Fibroblast of lung (primary cell): ENCODE measurements around the gene PIP4K2A. TPM values are rescaled to one million over a fixed set of nuclear protein-coding genes. Genes with fewer than 3 reads are reported as not detected.

Source experiments
- DNase-seq, 2 donors: peaks; one replicate each; pipeline versions ENCODE4 v3.0.0 to v3.0.0-alpha.2; 2010; ENCODE audit warnings: low read depth in 2 of 2
- H2AFZ ChIP-seq: 2 replicates; pipeline ENCODE4 v1.5.1; 2012; ENCODE audit warnings: low read length, control low read depth, inconsistent platforms
- H3K27ac ChIP-seq: 2 replicates; pipeline ENCODE4 v1.5.1; 2011; ENCODE audit warnings: low read length, control low read depth; ENCODE audit not compliant: insufficient read depth
- H3K27me3 ChIP-seq: 2 replicates; pipeline ENCODE4 v1.5.1; 2011; ENCODE audit warnings: mild to moderate bottlenecking, low read length; ENCODE audit not compliant: control insufficient read depth, insufficient read depth
- H3K36me3 ChIP-seq: 2 replicates; pipeline ENCODE4 v1.5.1; 2011; ENCODE audit warnings: low read length; ENCODE audit not compliant: control insufficient read depth, insufficient read depth
- H3K4me1 ChIP-seq: 2 replicates; pipeline ENCODE4 v1.5.1; 2011; ENCODE audit warnings: low read length; ENCODE audit not compliant: control insufficient read depth, insufficient read depth; ENCODE audit errors: extremely low read depth
- H3K4me2 ChIP-seq: 2 replicates; pipeline ENCODE4 v1.5.1; 2011; ENCODE audit warnings: low read length, control low read depth; ENCODE audit not compliant: insufficient read depth; ENCODE audit errors: extremely low read depth
- H3K4me3 ChIP-seq, 4 experiments: fragments of 200-600 bp in 1 of 4; sonication (generic) in 1 of 4; replicated peaks in 1 of 4; 2 replicates each; pipeline ENCODE4 v1.5.1; 2011 to 2016; ENCODE audit warnings: low read length in 4 of 4, low read depth in 3 of 4, mild to moderate bottlenecking in 3 of 4, control low read depth in 2 of 4, inconsistent platforms in 1 of 4, mixed read lengths in 1 of 4; ENCODE audit not compliant: insufficient read depth in 1 of 4; ENCODE audit errors: control extremely low read depth in 1 of 4
- H3K79me2 ChIP-seq: 2 replicates; pipeline ENCODE4 v1.5.1; 2012; ENCODE audit warnings: mild to moderate bottlenecking, low read length, inconsistent platforms; ENCODE audit not compliant: control insufficient read depth, insufficient read depth
- H3K9ac ChIP-seq: 2 replicates; pipeline ENCODE4 v1.5.1; 2011; ENCODE audit warnings: mild to moderate bottlenecking, low read length, control low read depth; ENCODE audit not compliant: insufficient read depth
- H3K9me3 ChIP-seq: 2 replicates; pipeline ENCODE4 v1.5.1; 2012; ENCODE audit warnings: low read depth, low read length; ENCODE audit not compliant: control insufficient read depth, insufficient read depth
- H4K20me1 ChIP-seq: 2 replicates; pipeline ENCODE4 v1.5.1; 2011; ENCODE audit warnings: low read length; ENCODE audit not compliant: control insufficient read depth, insufficient read depth; ENCODE audit errors: extremely low read depth
- CTCF ChIP-seq, 2 donors: IDR thresholded peaks in 1 of 2; conservative IDR thresholded peaks in 1 of 2; 1 replicate in 1 of 2; 2 replicates in 1 of 2; pipeline ENCODE4 v1.5.1; 2011 to 2012; ENCODE audit warnings: low read length in 2 of 2, control low read depth in 1 of 2, inconsistent platforms in 1 of 2, low read depth in 1 of 2, mild to moderate bottlenecking in 1 of 2
- EZH2 ChIP-seq: IDR thresholded peaks from 2 replicates; pipeline ENCODE4 v1.5.1; 2012; ENCODE audit warnings: low read length, control low read depth, mild to moderate bottlenecking; ENCODE audit errors: missing control alignments
- polyA plus RNA-seq, 2 donors: library from polyadenylated mRNA; depleted of rRNA in 1 of 2; stranded (reverse) in 1 of 2; unstranded in 1 of 2; fragments of >200 nt; gene quantifications; 2 replicates each; pipeline ENCODE4 v1.2.1, GENCODE V29; 2011 to 2012; ENCODE audit warnings: missing spikeins in 1 of 2
- total RNA-seq: library from RNA; depleted of rRNA; stranded (reverse); fragments of >200 nt; gene quantifications from 2 replicates; pipeline ENCODE4 v1.2.1, GENCODE V29; 2014

The PIP4K2A gene
- total and polyA plus RNA-seq, 2 donors (not counting 1 experiment from before 2014, with no cell fraction given): 28.5 to 40.0 TPM

- H3K27ac ChIP-seq: no peak overlapping the region
- H3K4me1 ChIP-seq: no peaks in the 10 kb centered on the region
- no peaks in the 10 kb centered on the region for H4K20me1 ChIP-seq
- peak in 1 of 2 donors; percentile 50 for DNase-seq
- H2AFZ ChIP-seq: no peak overlapping the region
- H3K9ac ChIP-seq: no peak overlapping the region
- H3K79me2 ChIP-seq: no peaks in the 10 kb centered on the region
- no peaks in the 10 kb centered on the region for H3K36me3 ChIP-seq
- H3K9me3 ChIP-seq: no peaks in the 10 kb centered on the region
- no peak overlapping the region for H3K4me3 ChIP-seq
- H3K4me2 ChIP-seq: no peak overlapping the region
- TF ChIP-seq CTCF (conservative IDR thresholded peaks at IDR 0.05 in 1 of 2, IDR thresholded peaks at IDR 0.05 in 1 of 2; ENCODE audit: low read depth in 1 of 2, low read length in 2 of 2): no peak
- TF ChIP-seq EZH2: no peak
- no peaks in the 10 kb centered on the region for H3K27me3 ChIP-seq
Measured at GRCh38 chr10:22736134-22736533, 21.8 kb upstream of the PIP4K2A start.

DNA sequence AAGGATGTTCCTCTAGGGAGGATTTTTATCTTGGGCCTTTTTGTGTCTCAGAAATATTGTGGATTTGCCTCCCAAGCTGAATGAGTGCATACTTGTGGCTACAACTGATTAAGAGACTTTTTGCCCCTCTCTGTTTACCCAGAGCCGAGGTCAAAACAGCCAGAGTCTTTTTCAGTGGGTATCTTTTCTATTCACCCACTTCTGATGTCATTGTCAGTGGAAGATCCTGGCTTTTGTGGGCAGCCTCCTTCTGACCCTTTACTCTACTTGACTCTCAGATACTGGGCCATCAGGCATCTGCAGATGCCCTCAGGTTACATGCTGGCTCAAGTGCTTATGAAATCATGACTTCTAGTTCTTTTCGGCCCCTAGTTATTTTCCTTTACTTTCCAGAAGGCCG is 19.6 kb upstream of the PIP4K2A start:
- Histone ChIP-seq H3K4me2 (no peak overlapping the region), H3K9ac (no peak overlapping the region), H4K20me1 (no peaks in the 10 kb centered on the region), H3K27ac (no peak overlapping the region), H3K36me3 (no peaks in the 10 kb centered on the region), H3K9me3 (no peaks in the 10 kb centered on the region), H3K4me3 (no peak overlapping the region), H3K27me3 (no peaks in the 10 kb centered on the region), H3K79me2 (no peaks in the 10 kb centered on the region), H3K4me1 (no peaks in the 10 kb centered on the region), H2AFZ (no peak overlapping the region)
- no peak for DNase-seq
- no peak for TF ChIP-seq CTCF (conservative IDR thresholded peaks at IDR 0.05 in 1 of 2, IDR thresholded peaks at IDR 0.05 in 1 of 2; ENCODE audit: low read depth in 1 of 2, low read length in 2 of 2)
- no peak for TF ChIP-seq EZH2

DNA sequence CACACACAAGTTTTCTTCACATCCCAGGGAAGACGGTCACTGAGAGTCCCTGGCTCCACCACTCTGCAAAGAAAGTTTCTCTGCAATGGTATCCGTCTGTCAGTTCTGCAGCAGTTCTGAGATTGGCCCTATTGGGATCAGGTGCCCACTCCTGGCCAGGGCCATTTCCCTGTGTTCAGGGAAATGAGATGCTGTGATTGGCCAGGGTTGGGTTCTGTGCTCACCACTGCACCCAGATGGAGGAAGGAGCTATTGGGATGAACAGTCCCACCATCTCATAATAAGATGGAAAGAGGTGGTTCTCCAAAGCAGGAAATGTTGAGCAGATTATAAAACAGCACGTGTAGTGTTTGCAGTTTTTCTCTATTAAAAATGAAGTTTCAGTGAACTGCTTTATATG is 13.3 kb upstream of the PIP4K2A start:
- Histone ChIP-seq H3K27ac (no peak overlapping the region), H3K4me3 (no peak overlapping the region), H3K9me3 (no peaks in the 10 kb centered on the region), H3K9ac (no peak overlapping the region), H3K36me3 (no peaks in the 10 kb centered on the region), H2AFZ (no peak overlapping the region), H3K27me3 (peaks cover 4% of the 10 kb centered on the region), H3K79me2 (no peaks in the 10 kb centered on the region), H3K4me1 (no peaks in the 10 kb centered on the region), H4K20me1 (no peaks in the 10 kb centered on the region), H3K4me2 (no peak overlapping the region)
- TF ChIP-seq EZH2: no peak
- no peak for TF ChIP-seq CTCF (conservative IDR thresholded peaks at IDR 0.05 in 1 of 2, IDR thresholded peaks at IDR 0.05 in 1 of 2; ENCODE audit: low read depth in 1 of 2, low read length in 2 of 2)
- no peak for DNase-seq
